RKO (cell line): ENCODE results near the gene APBB1.
"Not testable (repeated sequence)": the region's sequence is repeated elsewhere in the genome, so short reads cannot be mapped to it uniquely, and the experiment has no call there.

ENCODE experiments used
- DNase-seq: peaks from one replicate; pipeline ENCODE4 v3.0.0-alpha.2; 2016; ENCODE audit warnings: low spot score

Gene APBB1

DNA sequence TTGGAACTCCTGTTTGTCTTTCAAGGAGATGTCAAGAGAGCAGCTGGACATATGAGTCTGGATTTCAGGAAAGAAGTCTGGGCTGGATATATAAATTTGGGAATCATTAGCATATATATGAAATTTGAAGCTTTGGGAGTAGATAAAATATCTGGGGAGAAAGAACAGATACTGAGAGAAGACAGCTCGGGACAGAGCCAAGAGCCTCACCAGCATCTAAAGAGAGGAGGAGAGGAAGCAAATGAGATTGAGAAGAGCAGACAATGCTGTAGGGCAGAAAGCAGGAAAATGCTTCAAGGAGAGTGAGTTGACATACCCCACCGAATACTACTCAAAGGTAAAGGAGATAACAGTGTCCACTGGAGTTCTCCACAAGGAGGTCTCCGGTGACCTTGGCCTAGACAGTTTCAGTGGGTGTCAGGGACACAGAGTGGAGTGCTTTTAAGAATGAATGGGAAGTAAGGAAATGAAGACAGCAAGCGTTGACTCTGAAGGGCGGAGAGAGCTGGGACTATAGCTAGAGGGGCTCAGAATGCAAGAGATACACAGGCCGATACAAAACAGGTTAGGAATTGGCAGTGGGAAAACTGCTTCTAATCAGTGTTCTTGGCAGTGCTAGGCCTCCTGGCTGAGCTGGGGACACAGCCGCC lies 862 bp downstream of the APBB1 start:
- DNase-seq, result no peak

GRCh38 chr11:6415797-6416196 lies 3.1 kb downstream of the APBB1 start:
- DNase-seq, result no peak

GRCh38 chr11:6414874-6415328 lies 4.0 kb downstream of the APBB1 start:
- DNase-seq, result no peak

DNA sequence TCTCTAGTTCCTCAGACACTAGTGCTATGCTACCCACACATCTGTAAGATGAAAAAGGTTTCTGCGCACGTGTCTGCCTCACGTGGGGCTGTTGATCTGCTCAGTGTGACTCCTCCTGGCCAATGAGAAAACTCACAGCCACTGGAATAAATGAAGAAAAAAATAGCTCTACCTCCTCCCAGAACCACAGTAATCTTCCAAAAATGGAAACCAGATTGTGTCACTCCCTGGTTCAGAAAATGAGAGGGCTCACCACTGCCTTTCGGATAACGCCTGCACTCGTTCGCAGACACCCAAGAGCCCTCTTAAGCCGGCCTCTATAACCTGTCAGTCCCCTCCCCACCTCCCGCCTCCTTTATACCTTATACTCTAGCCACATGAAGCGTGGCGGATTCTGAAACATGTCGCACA lies 5.1 kb downstream of the APBB1 start:
- no peak for DNase-seq

DNA sequence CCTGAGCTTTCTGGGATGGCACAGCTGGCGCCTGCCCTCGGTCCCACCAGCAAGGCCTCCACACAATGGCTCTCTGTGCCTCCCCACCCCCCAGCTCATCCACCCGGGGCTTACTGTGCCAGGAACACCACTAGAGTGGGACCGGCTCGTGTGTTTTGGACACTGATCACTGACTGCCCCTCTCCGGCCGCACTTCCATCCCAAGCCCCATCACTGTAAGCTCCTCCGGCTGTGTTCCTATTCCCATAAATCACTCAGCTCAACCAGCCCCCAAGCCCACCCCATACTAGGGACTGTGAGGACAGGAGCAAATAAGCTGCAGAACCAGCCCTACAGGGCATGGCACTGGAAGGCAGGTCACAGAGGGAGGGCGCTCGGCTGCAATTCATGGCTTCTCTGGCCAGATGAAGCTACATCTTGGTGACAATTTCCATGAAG lies 7.3 kb downstream of the APBB1 start:
- DNase-seq, result no peak

DNA sequence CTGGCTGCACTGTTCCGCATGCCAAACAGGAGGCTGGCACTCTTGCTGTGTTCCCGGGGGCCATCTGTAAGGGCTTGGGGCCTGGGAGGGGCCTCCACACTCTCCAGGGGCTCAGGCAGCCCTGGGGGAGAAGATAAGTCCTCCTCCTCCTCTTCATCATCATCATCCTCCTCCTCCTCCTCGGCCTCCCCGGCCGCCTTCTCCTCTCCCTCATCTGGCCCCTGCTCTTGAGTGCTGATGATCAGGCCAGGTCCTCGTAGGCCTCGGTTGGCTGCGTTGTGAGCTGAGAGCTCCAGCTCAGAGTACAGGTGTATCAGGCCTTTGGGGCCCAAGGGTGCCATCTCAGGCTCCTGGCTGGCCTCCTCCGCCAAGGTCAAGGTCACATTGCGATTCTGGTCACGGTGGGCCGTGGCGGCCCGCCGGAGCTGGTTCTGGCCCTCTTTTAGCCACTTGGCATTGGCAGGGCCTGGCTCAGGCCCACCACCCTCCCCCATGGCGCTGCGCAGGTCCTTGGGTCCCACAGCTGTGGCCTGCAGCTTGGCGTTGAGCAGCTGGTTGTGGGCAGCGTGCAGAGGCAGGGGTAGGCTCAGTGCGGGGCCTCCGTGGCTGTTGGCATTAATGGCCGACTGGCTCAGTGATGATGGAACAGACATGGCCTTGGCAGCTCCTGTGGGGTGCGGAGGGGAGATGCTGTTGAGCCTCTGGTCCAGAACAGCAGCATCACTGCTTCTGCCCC lies 8.0 kb downstream of the APBB1 start:
- DNase-seq, result no peak

- no peak for DNase-seq
Measured at GRCh38 chr11:6406370-6406769, 12.5 kb downstream of the APBB1 start.

- DNase-seq, result no peak
Measured at GRCh38 chr11:6405846-6406245, 13.0 kb downstream of the APBB1 start.

DNA sequence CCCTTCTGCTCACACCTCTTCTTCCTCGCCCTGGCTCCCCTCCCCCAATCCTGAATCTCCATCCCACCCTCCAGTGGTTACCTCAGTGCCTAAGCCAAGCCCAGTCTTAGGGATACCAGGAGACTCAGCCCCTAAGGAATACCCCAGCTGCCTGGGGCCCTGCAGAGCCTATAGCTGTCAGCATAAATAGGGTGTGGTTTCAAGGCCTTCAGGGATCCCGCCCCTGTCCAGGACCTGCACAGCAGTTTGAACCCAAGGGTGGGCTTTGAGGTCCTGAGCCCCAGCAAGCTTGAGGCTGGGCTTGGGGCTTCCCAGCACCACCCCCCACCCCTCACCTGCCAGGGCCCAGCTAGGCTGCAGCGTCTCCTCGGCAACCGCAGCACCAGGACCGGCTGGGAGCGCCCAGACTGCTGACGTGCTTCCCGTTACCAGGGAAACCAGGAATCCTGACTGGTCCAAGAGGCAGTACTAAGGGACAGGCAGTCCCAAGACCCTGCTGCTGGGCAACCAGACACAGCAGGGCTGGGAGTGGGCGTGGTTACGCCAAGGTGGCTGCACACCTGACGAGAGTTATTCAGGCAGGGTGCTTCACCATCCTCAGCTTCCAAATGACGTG lies 13.7 kb downstream of the APBB1 start:
- DNase-seq, result no peak

- DNase-seq, result no peak
Measured at GRCh38 chr11:6404342-6405051, 14.4 kb downstream of the APBB1 start.

DNA sequence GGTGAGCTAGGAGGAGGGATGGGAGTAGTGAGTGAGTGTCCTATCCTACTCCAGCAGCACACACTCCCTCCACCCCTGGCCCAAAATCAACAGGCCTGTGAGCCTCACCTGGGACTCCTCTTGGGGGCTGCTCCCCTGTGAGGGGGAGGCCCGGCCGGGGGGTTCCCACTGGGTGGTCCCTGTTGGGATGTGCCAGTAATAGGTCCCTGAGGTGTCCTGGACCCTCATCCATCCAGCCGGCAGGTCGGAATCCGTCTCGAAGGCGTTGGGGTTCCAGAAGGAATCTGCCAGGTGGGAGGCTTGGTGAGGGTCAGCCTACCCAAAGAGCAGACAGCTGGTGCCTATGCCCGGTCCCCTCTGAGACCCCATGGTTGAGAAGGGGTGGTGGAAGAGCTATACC lies 15.4 kb downstream of the APBB1 start:
- DNase-seq, result no peak

GRCh38 chr11:6402561-6402981 lies 16.3 kb downstream of the APBB1 start:
- no peak for DNase-seq

DNA sequence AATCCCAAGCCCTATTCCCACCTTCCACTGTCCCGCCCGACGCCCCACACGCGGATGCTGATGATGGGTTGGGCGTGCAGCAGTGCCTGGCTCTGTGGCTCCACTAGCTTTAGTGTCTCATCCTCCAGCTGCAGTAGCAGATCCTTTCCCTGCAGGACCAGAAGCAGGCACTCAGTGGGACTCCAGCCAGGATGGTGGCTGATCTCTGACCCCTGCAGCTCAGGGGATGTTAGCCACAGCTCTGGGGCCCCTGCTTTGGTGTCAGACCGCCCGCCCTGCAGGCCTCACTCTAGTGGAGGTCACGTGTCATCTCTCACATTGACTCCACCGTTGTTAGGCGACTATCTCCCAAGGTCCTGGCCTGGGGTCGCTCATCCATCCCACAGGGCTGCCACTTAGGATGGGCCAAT lies 16.8 kb downstream of the APBB1 start:
- no peak for DNase-seq

GRCh38 chr11:6401464-6401863 lies 17.4 kb downstream of the APBB1 start:
- no peak for DNase-seq

DNA sequence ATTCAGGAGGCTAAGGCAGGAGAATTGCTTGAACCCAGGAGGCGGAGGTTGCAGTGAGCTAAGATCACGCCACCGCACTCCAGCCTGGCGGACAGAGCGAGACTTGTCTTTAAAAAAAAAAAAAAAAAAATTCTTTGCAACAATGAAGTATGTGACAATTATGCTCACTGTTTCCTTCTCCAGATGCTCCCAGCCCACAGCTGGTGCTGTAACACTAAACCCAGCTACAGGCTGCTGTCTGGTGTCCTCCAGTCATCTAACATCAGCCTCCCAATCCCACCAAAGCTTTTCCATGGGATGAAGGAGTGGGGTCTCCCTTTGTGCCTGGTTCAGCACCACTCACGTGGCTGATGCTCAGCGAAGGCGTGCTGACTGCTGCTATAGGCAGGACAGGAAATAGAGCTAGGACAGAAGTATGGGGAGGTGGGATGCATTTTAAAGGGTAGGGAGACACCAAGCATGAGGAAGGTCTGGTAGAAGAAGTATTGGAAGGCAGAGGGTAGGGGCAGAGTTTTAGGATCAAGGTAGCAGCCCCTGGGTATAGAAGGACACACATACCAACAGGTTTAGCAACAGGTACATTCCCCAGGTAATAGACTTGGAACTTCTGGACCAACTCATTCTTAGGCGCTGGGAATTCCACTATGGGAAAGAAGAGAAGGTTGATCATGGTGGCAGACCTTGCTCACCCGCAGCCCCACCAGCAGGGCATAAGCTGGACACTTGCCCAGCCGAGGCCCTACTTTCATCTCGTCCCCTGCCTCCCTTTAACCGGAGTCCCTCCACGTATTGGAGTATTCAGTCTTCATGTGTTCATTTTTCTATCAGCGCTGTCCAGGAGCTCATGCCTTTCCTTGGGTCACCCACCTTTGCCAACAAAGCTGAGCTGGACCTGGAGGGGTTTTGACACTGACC lies 18.2 kb downstream of the APBB1 start:
- no peak for DNase-seq

GRCh38 chr11:6397636-6398035 lies 21.3 kb downstream of the APBB1 start:
- DNase-seq, result no peak

DNA sequence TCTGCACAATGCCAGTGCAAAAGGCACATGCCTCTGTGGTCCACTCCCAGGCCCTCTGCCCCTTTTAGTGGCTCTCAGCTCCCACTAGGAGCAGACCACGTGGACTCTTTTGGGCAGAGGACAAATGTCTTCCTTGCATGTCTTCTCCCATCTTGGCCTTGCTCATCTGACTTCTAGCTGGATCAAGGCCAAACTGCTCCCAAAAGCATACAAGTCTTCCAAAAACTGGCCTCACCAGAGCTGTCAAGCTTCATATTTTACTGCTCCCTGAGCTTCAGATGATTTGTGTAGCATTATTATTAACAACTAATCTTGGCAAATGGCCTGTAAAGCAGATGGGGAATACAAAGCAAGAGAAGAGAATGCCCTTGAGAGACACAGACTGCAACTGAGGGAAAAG lies 21.7 kb downstream of the APBB1 start:
- no peak for DNase-seq

DNA sequence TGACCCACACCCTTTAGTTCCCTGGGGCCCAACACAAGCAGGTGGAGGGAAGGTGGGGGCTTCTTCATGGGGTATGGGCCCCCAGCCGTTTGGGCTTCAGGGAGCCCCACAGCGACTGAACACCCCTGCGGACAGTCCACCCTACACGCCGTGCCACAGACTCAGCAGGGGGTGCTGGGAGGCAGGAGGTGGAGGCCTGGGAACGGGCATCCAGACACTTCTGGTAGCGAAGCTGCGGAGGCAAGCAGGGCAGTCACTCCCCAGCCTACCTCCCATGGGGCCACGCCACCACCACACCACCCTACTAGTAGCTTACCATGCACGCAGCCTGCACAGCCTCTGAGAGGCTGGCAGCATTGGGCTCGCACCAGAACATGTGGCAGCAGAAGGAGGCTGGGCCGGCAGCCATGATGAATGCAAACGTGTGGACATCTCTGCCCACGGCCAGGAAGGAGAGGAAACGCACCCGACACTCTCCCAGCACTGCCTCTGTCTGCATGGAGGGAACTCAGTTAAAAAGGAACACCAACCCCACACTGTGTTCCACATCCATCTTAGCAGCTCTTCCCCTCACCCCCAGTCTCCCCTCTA lies 23.3 kb downstream of the APBB1 start:
- no peak for DNase-seq

GRCh38 chr11:6393989-6394670 lies 24.8 kb downstream of the APBB1 start:
- DNase-seq, result no peak

DNA sequence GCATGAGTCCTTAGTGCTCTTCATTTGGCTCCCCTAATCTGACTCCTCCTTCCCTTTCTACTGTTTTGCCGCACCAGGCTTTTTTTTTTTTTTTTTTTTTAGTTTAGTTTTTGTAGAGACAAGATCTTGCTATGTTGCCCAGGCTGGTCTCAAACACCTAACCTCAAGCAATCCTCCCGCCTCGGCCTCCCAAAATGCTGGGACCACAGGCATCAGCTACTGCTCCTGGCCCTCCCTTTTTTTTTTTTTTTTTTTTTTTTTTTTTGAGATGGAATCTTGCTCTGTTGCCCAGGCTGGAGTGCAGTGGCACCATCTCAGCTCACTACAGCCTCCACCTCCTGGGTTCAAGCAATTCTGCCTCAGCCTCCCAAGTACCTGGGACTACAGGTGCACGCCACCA lies 26.6 kb downstream of the APBB1 start:
- DNase-seq, result not testable (repeated sequence)
